C4-2B (cell line): ENCODE results near the gene RAPGEF6.
"Not testable (repeated sequence)": the region's sequence is repeated elsewhere in the genome, so short reads cannot be mapped to it uniquely, and the experiment has no call there.

Source experiments
- CTCF ChIP-seq: fragments of 450-650 bp; conservative IDR thresholded peaks from 2 replicates; pipeline ENCODE4 v1.5.1; 2017; ENCODE audit warnings: mild to moderate bottlenecking
- ZFX ChIP-seq: fragments of 450-650 bp; IDR thresholded peaks from 2 replicates; pipeline ENCODE4 v1.6.1; 2017

DNA sequence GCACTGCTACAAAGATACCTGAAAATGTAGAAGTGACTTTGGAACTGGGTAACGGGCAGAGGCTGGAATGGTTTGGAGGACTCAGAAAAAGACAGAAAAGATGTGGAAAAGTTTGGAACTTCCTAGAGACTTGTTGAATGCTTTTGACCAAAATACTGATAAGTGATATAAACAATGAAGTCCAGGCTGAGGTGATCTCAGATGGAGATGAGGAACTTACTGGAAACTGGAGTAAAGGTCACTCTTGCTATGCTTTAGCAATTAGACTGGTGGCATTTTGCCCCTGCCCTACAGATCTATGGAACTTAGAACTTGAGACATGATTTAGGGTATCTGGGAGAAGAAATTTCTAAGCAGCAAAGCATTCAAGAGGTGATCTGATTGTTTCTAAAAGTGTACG is 41.6 kb downstream of the RAPGEF6 start:
- not testable (repeated sequence) for TF ChIP-seq CTCF, ZFX
